Muscle layer of duodenum (tissue), 2 donors: ENCODE measurements around the gene RAB36.

Experiments
- H3K27ac ChIP-seq: one replicate; pipeline ENCODE4 v1.7.0; 2013; ENCODE audit warnings: mild to moderate bottlenecking, low read length
- H3K27me3 ChIP-seq: one replicate; pipeline ENCODE4 v1.7.0; 2013; ENCODE audit warnings: low read depth, mild to moderate bottlenecking, control low read depth, low read length
- H3K36me3 ChIP-seq, 2 donors: one replicate each; pipeline ENCODE4 v1.7.0; 2013; ENCODE audit warnings: low read length in 2 of 2, control low read depth in 1 of 2, mild to moderate bottlenecking in 1 of 2; ENCODE audit not compliant: insufficient read depth in 2 of 2, control insufficient read depth in 1 of 2
- H3K4me1 ChIP-seq, 2 donors: one replicate each; pipeline ENCODE4 v1.7.0; 2013; ENCODE audit warnings: low read length in 2 of 2, mild to moderate bottlenecking in 2 of 2, control low read depth in 1 of 2, moderate library complexity in 1 of 2; ENCODE audit not compliant: insufficient read depth in 2 of 2, control insufficient read depth in 1 of 2
- H3K4me3 ChIP-seq, 2 donors: one replicate each; pipeline ENCODE4 v1.7.0; 2013; ENCODE audit warnings: low read length in 2 of 2, low read depth in 1 of 2, mild to moderate bottlenecking in 1 of 2
- H3K9me3 ChIP-seq, 2 donors: one replicate each; pipeline ENCODE4 v1.7.0; 2013; ENCODE audit warnings: low read length in 2 of 2, control low read depth in 1 of 2, mild to moderate bottlenecking in 1 of 2; ENCODE audit not compliant: control insufficient read depth in 1 of 2
- donor health status: healthy.

RAB36 gene

GRCh38 chr22:23182309-23183060, 37.2 kb downstream of the RAB36 start:
- H3K4me3 ChIP-seq: peak overlapping the region; percentile 50 to 76
- peak overlapping the region; percentile 16 for H3K27ac ChIP-seq
- no peaks in the 10 kb centered on the region for H3K36me3 ChIP-seq
- no peaks in the 10 kb centered on the region for H3K27me3 ChIP-seq
- peaks cover 13 to 54% of the 10 kb centered on the region in 2 donors for H3K4me1 ChIP-seq
- no peaks in the 10 kb centered on the region for H3K9me3 ChIP-seq

- Histone ChIP-seq H3K4me1 (peaks cover 13 to 54% of the 10 kb centered on the region in 2 donors), H3K27me3 (no peaks in the 10 kb centered on the region), H3K27ac (no peak overlapping the region), H3K36me3 (no peaks in the 10 kb centered on the region), H3K9me3 (no peaks in the 10 kb centered on the region), H3K4me3 (peak overlapping the region; percentile 50 to 76)
These were observed 37.9 kb downstream of the RAB36 start for GRCh38 chr22:23183061-23183698.

- H3K4me1 ChIP-seq: peaks cover 12 to 44% of the 10 kb centered on the region in 2 donors
- H3K27ac ChIP-seq: no peak overlapping the region
- no peak overlapping the region for H3K4me3 ChIP-seq
- no peaks in the 10 kb centered on the region for H3K9me3 ChIP-seq
- no peaks in the 10 kb centered on the region for H3K36me3 ChIP-seq
- H3K27me3 ChIP-seq: no peaks in the 10 kb centered on the region
These were observed 39.0 kb downstream of the RAB36 start for GRCh38 chr22:23184100-23184763.

DNA sequence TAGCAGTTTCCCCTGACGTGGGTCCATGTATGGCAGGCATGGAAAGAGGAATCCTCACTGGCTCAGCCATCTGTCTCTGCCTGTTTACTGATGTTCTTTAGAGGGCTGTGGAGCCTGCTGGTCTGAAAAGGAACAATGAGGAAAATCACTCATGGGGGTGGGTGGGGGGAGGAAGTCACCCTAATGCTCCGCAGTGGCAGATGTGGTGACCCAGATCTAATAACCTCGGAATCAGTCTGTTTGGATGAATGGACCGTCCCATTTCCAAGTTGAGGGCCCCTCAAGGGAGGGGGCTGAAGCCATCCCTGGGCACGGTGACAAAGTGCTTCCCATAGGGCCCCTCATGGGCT, 39.5 kb downstream of the RAB36 start:
- Histone ChIP-seq H3K4me3 (no peak overlapping the region), H3K27ac (no peak overlapping the region), H3K4me1 (peaks cover 7 to 39% of the 10 kb centered on the region in 2 donors)

DNA sequence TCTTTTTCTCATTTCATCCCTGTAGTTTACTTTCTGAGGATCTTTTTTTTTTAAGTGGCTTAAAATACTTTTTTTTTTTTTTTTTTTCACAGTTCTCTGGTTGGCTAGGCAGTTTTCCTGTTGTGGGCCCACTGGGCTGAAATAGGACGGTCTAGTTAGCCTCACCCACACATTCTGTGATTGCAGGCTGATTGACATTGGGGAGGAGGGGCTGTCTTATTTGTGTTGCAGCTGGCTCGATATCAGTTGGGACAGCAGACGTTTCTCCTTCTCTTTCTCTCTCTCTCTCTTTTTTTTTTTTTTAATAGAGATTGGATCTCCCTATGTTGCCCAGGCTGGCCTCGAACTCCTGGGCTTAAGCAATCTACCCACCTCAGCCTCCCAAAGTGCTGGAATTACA, 41.9 kb downstream of the RAB36 start:
- Histone ChIP-seq H3K27me3 (no peaks in the 10 kb centered on the region), H3K27ac (no peak overlapping the region), H3K36me3 (peaks cover 0 to 8% of the 10 kb centered on the region in 2 donors), H3K4me3 (no peak overlapping the region), H3K4me1 (peaks cover 5 to 27% of the 10 kb centered on the region in 2 donors), H3K9me3 (no peaks in the 10 kb centered on the region)

More for the DNA sequence above, 39.5 kb downstream of the RAB36 start:
- H3K27me3 ChIP-seq: no peaks in the 10 kb centered on the region
- no peaks in the 10 kb centered on the region for H3K36me3 ChIP-seq
- H3K9me3 ChIP-seq: no peaks in the 10 kb centered on the region

- H3K4me1 ChIP-seq: peaks cover 0 to 20% of the 10 kb centered on the region in 2 donors
- H3K9me3 ChIP-seq: no peaks in the 10 kb centered on the region
- no peaks in the 10 kb centered on the region for H3K27me3 ChIP-seq
- no peak overlapping the region for H3K27ac ChIP-seq
- peaks cover 0 to 8% of the 10 kb centered on the region in 2 donors for H3K36me3 ChIP-seq
- no peak overlapping the region for H3K4me3 ChIP-seq
These were observed 42.8 kb downstream of the RAB36 start for GRCh38 chr22:23187871-23188700.

- no peak overlapping the region for H3K27ac ChIP-seq
- H3K4me1 ChIP-seq: peaks cover 0 to 7% of the 10 kb centered on the region in 2 donors
- H3K36me3 ChIP-seq: peaks cover 0 to 8% of the 10 kb centered on the region in 2 donors
- H3K27me3 ChIP-seq: no peaks in the 10 kb centered on the region
- H3K9me3 ChIP-seq: no peaks in the 10 kb centered on the region
- H3K4me3 ChIP-seq: no peak overlapping the region
These were observed 45.2 kb downstream of the RAB36 start for GRCh38 chr22:23190526-23190925.

DNA sequence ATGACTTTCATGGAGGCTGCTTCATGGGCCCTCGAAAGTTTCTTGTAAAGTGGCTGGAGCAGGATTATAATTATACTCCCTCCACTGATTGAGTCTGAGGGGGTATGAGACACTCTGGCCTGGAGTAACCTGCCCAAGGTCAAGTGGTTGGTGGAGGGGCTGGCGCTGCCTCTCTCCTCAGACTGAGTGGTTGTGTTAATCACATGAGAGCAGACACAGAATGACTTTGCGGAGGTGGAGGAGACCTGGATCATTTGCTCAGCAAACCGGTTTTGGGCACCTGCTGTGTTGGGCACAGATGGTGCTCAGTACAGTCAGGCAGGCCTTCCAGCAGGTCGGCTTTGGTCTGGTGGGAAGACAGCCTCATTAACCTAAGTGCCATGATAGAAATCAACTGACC, 46.9 kb downstream of the RAB36 start:
- Histone ChIP-seq H3K27ac (no peak overlapping the region), H3K36me3 (peaks cover 0 to 8% of the 10 kb centered on the region in 2 donors), H3K27me3 (no peaks in the 10 kb centered on the region), H3K4me3 (no peak overlapping the region), H3K9me3 (no peaks in the 10 kb centered on the region), H3K4me1 (peaks cover 0 to 7% of the 10 kb centered on the region in 2 donors)

DNA sequence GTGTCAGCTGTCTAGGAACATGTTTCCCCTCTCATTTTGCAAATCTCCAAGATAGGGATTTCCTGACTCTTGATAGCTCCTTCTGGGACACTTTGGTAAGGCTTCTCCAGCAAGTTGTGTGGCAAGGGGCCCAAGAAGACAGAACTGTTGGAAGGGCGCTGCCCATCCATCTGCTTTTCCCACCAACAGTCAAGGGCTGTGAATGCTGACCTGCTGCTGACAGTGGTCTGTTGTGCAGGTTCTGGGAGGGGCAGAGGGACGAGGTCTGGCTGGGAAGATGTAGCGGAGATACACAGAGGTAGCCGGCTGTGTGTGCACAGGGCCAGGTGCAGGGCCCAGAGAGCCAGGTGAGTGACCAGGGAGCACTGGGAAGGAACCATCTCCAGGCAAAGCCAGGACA, 47.3 kb downstream of the RAB36 start:
- H3K36me3 ChIP-seq: peaks cover 0 to 8% of the 10 kb centered on the region in 2 donors
- no peaks in the 10 kb centered on the region for H3K27me3 ChIP-seq
- no peaks in the 10 kb centered on the region for H3K9me3 ChIP-seq
- peaks cover 0 to 7% of the 10 kb centered on the region in 2 donors for H3K4me1 ChIP-seq
- H3K4me3 ChIP-seq: no peak overlapping the region
- H3K27ac ChIP-seq: no peak overlapping the region

DNA sequence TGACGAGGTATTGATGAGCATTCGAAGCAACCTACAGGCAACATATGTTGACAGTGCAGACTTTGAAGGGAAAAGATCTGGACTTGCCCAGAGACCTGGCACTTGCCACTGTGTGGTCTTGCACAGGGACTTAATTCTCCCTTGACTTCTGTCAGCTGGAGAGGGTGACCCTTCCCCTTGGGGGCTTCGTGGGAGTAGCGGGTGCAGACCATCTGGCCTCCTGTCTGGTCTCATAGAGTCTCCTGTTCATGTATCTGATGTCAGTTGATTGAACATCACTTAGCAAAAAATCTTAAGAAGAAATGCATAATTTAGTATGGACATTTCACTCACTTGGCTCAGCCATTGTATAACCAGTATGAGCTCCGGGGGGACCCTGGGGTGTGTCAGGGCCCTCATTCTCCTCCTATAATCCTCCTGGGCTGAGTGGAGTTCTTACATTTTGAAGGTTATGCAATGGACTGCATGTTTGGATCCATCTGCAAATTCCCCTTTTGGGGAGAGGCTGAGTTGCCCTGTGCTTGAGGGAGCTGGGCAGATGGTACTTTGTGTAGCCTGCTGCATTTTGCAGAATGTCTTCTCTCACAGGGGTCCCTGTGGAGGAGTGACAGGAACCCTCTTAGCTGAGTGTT, 48.0 kb downstream of the RAB36 start:
- Histone ChIP-seq H3K9me3 (no peaks in the 10 kb centered on the region), H3K27me3 (no peaks in the 10 kb centered on the region), H3K4me1 (peaks cover 0 to 7% of the 10 kb centered on the region in 2 donors), H3K4me3 (no peak overlapping the region), H3K36me3 (peaks cover 0 to 8% of the 10 kb centered on the region in 2 donors), H3K27ac (no peak overlapping the region)
